Immature natural killer cell (primary cell): ENCODE measurements around the gene TINAGL1. TPM values are rescaled to one million over a fixed set of nuclear protein-coding genes. Genes with fewer than 3 reads are reported as not detected.
A peak's percentile ranks its signal among the peaks of the same experiment; 100 is the strongest.

Experiments
- DNase-seq, 3 donors: peaks; one replicate each; pipeline ENCODE4 v3.0.0; 2022; ENCODE audit warnings: mixed read lengths in 1 of 3
- H3K27ac Mint-ChIP-seq, 6 donors: one replicate each; pipeline ENCODE4 v1.8.0; 2020; ENCODE audit warnings: mixed read lengths in 6 of 6, mild to moderate bottlenecking in 5 of 6, inconsistent platforms in 4 of 6, moderate library complexity in 3 of 6
- H3K27me3 Mint-ChIP-seq, 3 donors: one replicate each; pipeline ENCODE4 v1.8.0; 2020 to 2021; ENCODE audit warnings: low read depth in 3 of 3, mild to moderate bottlenecking in 3 of 3, mixed read lengths in 3 of 3, moderate library complexity in 3 of 3, inconsistent platforms in 1 of 3
- H3K36me3 Mint-ChIP-seq, 3 donors: one replicate each; pipeline ENCODE4 v1.8.0; 2020; ENCODE audit warnings: mixed read lengths in 3 of 3, inconsistent platforms in 2 of 3, mild to moderate bottlenecking in 2 of 3
- H3K4me1 Mint-ChIP-seq, 2 donors: one replicate each; pipeline ENCODE4 v1.8.0; 2020; ENCODE audit warnings: inconsistent platforms in 2 of 2, mild to moderate bottlenecking in 2 of 2, mixed read lengths in 2 of 2, moderate library complexity in 1 of 2
- H3K4me3 Mint-ChIP-seq, 5 donors: one replicate each; pipeline ENCODE4 v1.8.0; 2020; ENCODE audit warnings: mild to moderate bottlenecking in 5 of 5, mixed read lengths in 5 of 5, inconsistent platforms in 3 of 5, moderate library complexity in 3 of 5
- H3K9me3 Mint-ChIP-seq, 6 donors: one replicate each; pipeline ENCODE4 v1.8.0; 2020; ENCODE audit warnings: mild to moderate bottlenecking in 6 of 6, mixed read lengths in 6 of 6, inconsistent platforms in 4 of 6, moderate library complexity in 3 of 6
- polyA plus RNA-seq, 3 donors: library from polyadenylated mRNA; unstranded; fragments of 300-500 nt; fragmentation: Illumina TruSeq; gene quantifications; one replicate each; pipeline ENCODE4 v1.2.3, GENCODE V29; 2021

TINAGL1 gene, protein sequence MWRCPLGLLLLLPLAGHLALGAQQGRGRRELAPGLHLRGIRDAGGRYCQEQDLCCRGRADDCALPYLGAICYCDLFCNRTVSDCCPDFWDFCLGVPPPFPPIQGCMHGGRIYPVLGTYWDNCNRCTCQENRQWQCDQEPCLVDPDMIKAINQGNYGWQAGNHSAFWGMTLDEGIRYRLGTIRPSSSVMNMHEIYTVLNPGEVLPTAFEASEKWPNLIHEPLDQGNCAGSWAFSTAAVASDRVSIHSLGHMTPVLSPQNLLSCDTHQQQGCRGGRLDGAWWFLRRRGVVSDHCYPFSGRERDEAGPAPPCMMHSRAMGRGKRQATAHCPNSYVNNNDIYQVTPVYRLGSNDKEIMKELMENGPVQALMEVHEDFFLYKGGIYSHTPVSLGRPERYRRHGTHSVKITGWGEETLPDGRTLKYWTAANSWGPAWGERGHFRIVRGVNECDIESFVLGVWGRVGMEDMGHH
- not detected for polyA plus RNA-seq

DNA sequence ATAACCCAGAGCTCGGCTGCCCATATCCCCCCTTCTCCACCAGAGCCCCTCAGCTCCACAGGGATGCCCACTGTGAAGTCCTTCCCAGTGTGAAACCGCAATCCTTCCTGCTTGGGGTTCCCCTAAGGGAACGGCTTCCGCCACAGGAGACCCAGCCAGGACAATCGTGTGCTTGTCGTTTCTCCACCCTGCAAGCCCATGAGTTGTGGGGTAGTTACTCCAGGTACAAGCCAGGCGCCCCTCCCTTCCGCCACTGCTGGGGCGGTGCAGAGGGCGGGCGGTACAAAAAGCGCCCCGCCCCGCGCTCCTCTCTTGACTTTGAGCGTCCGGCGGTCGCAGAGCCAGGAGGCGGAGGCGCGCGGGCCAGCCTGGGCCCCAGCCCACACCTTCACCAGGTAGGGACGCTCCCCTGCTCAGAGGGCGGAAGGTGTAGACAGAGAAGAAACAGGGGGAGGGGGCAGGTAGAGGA lies at the start of gene TINAGL1:
Gene TINAGL1 (plus strand): TSS at position 315 of the 469 bp plus-strand sequence. CDS start 634 bp downstream, outside the sequence.
- DNase-seq = no peak
- peaks cover 0 to 2% (median 0%) of the 10 kb centered on the region in 6 donors for H3K9me3 Mint-ChIP-seq
- no peaks in the 10 kb centered on the region for H3K36me3 Mint-ChIP-seq
- H3K27me3 Mint-ChIP-seq = peaks cover 6 to 13% (median 8%) of the 10 kb centered on the region in 3 donors
- H3K27ac Mint-ChIP-seq = no peak within 1 kb of the TSS
- H3K4me3 Mint-ChIP-seq = no peak within 1 kb of the TSS
- H3K4me1 Mint-ChIP-seq = peaks cover 0 to 3% of the 10 kb centered on the region in 2 donors

DNA sequence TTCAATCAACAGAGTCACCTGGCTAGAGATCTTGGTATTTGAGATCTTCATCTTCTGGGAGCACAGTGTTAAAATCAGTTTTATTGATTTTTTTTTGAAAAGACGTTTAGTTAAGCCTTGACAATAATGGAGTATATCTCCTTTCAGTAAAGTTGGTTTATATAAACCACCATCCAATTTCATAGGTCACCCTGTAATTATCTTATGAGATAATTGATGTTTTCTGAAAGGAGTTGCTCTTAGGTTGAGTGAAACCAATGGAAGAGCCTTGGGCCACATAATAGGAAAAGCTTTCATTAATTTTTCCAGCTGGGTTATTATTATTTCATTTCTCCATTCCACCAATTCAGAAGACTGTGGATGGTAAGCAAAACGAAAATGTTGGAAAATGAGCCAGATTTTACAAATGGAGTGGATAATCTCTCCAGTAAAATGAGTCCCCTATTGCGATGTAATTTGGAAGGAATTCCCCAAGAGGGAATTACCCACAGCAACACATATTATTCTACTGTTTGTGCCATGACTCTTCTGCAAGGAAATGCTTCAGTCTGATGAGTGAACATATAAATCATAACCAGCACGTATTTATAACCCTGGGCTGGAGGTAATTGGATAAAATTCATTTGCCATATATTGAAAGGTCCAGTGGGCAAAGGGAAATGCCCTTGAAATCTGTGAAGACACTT lies 46.2 kb upstream of the TINAGL1 start:
- Mint-ChIP-seq H3K9me3 (no peaks in the 10 kb centered on the region), H3K4me3 (no peak overlapping the region), H3K36me3 (no peaks in the 10 kb centered on the region), H3K4me1 (no peaks in the 10 kb centered on the region), H3K27ac (no peak overlapping the region), H3K27me3 (peaks cover 2 to 13% (median 10%) of the 10 kb centered on the region in 3 donors)
- DNase-seq = no peak

DNA sequence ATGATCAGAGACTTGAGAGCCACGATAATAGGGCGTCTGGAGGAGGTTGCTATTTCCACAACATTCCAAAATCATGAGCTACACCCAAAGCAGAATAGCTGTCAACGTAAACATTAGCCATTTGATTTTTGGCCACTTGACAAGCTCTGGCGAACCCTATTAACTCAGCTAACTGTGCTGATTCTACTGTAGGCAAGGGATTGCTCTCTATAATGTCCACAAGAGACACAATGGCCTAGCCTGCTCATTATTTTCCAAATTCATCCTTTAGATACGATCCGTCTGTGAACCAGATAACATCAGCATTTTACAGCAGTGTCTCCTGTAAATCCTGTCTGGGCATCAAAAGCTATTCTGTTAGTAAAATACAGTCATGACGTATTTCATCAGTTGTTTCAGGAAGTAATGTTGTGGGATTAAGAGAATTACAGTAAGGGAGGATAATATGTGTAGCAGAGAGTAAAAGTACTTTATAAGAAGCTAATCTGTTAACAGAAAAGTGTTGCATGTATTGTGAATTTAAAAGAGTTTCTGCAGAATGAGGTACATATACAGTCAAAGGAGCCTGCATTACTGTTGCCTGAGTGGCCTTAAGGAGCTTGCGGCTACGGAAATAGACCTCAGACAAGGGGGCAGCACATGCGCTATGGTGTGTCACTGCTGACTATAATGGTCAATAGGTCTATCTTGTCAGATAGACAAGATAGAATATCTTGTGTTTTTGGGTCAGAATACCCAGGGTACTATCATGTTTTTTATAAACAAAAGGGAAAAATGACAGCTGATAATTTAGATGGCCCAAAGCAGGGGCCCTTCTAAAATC lies 44.9 kb upstream of the TINAGL1 start:
- no peaks in the 10 kb centered on the region for H3K36me3 Mint-ChIP-seq
- peaks cover 7 to 20% (median 10%) of the 10 kb centered on the region in 3 donors for H3K27me3 Mint-ChIP-seq

DNA sequence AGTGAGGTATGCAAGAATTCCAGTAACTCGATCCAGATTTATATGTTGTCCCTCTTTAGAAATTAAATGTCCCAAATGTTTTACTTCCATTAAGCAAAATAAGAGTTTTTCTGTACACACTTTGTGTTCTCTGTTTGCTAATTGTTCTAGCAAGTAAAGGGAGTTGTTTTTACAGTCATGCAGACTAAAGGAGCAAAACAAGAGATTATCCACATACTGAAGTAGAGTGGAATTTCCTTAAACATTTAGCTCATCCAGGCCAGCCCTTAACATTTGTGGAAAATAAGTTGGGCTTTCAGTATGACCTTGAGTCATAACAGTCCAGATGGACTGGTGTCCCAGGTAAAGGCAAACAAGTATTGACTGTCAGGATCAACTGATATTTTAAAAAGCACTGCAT lies 44.1 kb upstream of the TINAGL1 start:
- H3K36me3 Mint-ChIP-seq = no peaks in the 10 kb centered on the region
- H3K4me3 Mint-ChIP-seq = no peak overlapping the region
- DNase-seq = no peak
- peaks cover 10 to 24% (median 12%) of the 10 kb centered on the region in 3 donors for H3K27me3 Mint-ChIP-seq
- H3K4me1 Mint-ChIP-seq = peaks cover 6 to 10% of the 10 kb centered on the region in 2 donors
- H3K9me3 Mint-ChIP-seq = no peaks in the 10 kb centered on the region
- no peak overlapping the region for H3K27ac Mint-ChIP-seq

More for the DNA sequence above, 44.9 kb upstream of the TINAGL1 start:
- no peaks in the 10 kb centered on the region for H3K9me3 Mint-ChIP-seq
- H3K27ac Mint-ChIP-seq = no peak overlapping the region
- H3K4me1 Mint-ChIP-seq = peaks cover 6 to 9% of the 10 kb centered on the region in 2 donors
- DNase-seq = no peak
- no peak overlapping the region for H3K4me3 Mint-ChIP-seq

DNA sequence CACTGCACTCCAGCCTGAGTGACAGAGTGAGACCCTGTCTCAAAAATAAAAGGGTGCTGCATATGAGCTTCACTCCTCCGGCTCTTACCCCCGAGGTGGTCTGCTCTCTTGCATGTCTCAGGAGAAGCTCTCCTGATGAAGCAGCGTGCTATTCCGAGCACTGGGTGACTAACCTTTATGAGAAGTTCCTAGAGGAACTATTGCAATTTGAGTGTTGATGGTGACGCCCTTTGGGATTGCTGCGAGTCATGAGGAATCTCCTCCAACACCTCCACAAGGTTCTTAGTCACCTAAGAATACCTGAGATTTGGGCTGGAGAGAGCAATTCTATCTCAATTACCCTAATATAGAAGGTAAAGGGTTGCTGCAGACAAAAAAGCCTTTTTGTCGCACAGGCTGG lies 40.8 kb upstream of the TINAGL1 start:
- DNase-seq = no peak
- H3K9me3 Mint-ChIP-seq = no peaks in the 10 kb centered on the region
- H3K4me1 Mint-ChIP-seq = peaks cover 6 to 10% of the 10 kb centered on the region in 2 donors
- H3K27me3 Mint-ChIP-seq = peaks cover 9 to 19% (median 12%) of the 10 kb centered on the region in 3 donors
- H3K27ac Mint-ChIP-seq = no peak overlapping the region
- no peaks in the 10 kb centered on the region for H3K36me3 Mint-ChIP-seq
- H3K4me3 Mint-ChIP-seq = peak overlapping the region in 2 of 5 donors; percentile 53 to 70

DNA sequence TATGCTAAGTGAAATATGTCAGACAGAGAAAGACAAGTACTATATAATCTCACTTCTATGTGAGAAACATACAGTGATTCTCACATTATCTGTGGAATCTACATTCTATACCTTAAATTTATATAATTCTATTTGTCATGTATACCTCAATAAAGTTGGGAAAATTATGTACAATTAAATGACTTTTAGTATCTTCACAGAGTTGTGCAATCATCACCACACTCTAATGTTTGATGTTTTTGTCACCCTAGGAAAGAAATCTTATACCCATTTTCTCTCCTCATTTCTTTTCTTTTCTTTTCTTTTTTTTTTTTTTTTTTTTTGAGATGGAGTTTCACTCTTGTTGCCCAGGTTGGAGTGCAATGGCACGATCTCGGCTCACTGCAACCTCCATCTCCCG lies 37.0 kb upstream of the TINAGL1 start:
- H3K4me3 Mint-ChIP-seq = no peak overlapping the region
- no peaks in the 10 kb centered on the region for H3K36me3 Mint-ChIP-seq
- H3K9me3 Mint-ChIP-seq = no peaks in the 10 kb centered on the region
- DNase-seq = no peak
- H3K27ac Mint-ChIP-seq = no peak overlapping the region
- H3K4me1 Mint-ChIP-seq = peaks cover 6 to 10% of the 10 kb centered on the region in 2 donors
- peaks cover 7 to 21% (median 10%) of the 10 kb centered on the region in 3 donors for H3K27me3 Mint-ChIP-seq

DNA sequence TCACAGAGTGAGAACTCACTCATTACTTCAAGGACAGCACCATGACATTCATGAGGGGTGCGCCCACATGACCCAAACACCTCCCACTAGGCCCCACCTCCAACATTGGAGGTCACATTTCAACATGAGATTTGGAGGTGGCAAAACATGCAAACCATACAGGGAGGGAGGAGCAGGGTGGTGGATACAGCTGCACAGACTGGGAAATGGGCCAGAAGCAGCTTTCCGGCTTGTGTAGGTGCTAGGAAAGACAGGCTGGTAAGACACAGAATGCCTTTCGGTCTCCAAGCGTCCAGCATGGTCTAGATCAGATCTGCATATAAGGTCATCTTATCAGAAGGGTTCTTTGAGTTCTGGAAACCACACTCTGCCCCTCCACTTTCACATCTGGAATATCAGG lies 35.1 kb upstream of the TINAGL1 start:
- DNase-seq = no peak
- peaks cover 2 to 3% of the 10 kb centered on the region in 2 donors for H3K4me1 Mint-ChIP-seq
- H3K9me3 Mint-ChIP-seq = no peaks in the 10 kb centered on the region
- H3K27ac Mint-ChIP-seq = no peak overlapping the region
- H3K36me3 Mint-ChIP-seq = no peaks in the 10 kb centered on the region
- peaks cover 5 to 10% (median 9%) of the 10 kb centered on the region in 3 donors for H3K27me3 Mint-ChIP-seq
- H3K4me3 Mint-ChIP-seq = no peak overlapping the region

DNA sequence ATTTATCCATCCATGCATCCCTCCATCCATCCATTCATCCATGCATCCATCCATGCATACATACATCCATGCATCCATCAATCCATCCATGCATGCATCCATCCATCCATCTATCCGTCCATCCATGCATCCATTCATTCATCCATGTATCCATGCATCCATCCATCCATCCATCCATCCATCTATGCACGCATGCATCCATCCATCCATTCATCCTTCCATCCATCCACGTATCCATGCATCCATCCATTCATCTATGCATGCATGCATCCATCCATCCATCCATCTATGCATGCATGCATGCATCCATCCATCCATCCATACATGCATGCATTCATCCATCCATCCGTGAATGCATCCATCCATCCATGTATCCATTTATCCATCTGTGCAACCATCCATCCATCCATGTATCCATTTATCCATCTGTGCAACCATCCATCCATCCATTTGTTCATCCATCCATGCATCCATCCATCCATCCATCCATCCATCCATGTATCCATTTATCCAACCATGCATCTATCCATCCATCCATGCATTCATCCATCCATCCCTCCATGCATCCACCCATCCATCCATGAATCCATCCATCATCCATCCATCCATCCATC lies 30.3 kb upstream of the TINAGL1 start:
- Mint-ChIP-seq H3K9me3 (no peaks in the 10 kb centered on the region), H3K4me3 (no peak overlapping the region)
- no peak for DNase-seq

DNA sequence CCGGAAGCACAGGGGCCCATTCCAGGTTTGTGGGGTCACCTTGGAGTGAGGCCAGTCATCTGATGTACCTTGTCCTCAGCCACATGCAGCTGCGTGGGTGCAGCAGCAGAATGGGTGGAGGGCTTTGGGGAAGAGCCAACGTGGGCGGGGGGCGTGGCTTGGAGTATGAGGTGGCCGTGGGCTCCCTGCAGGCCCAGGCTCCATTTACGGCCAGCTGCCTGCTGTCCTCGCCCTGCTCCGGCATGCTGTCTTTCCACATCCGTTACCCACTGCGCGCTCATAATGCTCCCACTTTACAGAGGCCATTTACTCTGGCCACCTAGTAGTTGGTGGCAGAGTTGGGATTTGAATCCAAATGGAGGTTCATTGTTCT lies 27.8 kb upstream of the TINAGL1 start:
- H3K27ac Mint-ChIP-seq = no peak overlapping the region
- H3K27me3 Mint-ChIP-seq = peaks cover 4 to 9% (median 4%) of the 10 kb centered on the region in 3 donors
- H3K9me3 Mint-ChIP-seq = no peaks in the 10 kb centered on the region
- H3K4me3 Mint-ChIP-seq = no peak overlapping the region
- H3K36me3 Mint-ChIP-seq = no peaks in the 10 kb centered on the region
- peaks cover 5 to 8% of the 10 kb centered on the region in 2 donors for H3K4me1 Mint-ChIP-seq
- DNase-seq = peak in 1 of 3 donors; percentile 5

More for the DNA sequence above, 30.3 kb upstream of the TINAGL1 start:
- peaks cover 8 to 10% (median 9%) of the 10 kb centered on the region in 3 donors for H3K27me3 Mint-ChIP-seq
- no peaks in the 10 kb centered on the region for H3K36me3 Mint-ChIP-seq
- H3K27ac Mint-ChIP-seq = no peak overlapping the region
- H3K4me1 Mint-ChIP-seq = peaks cover 5 to 8% of the 10 kb centered on the region in 2 donors

DNA sequence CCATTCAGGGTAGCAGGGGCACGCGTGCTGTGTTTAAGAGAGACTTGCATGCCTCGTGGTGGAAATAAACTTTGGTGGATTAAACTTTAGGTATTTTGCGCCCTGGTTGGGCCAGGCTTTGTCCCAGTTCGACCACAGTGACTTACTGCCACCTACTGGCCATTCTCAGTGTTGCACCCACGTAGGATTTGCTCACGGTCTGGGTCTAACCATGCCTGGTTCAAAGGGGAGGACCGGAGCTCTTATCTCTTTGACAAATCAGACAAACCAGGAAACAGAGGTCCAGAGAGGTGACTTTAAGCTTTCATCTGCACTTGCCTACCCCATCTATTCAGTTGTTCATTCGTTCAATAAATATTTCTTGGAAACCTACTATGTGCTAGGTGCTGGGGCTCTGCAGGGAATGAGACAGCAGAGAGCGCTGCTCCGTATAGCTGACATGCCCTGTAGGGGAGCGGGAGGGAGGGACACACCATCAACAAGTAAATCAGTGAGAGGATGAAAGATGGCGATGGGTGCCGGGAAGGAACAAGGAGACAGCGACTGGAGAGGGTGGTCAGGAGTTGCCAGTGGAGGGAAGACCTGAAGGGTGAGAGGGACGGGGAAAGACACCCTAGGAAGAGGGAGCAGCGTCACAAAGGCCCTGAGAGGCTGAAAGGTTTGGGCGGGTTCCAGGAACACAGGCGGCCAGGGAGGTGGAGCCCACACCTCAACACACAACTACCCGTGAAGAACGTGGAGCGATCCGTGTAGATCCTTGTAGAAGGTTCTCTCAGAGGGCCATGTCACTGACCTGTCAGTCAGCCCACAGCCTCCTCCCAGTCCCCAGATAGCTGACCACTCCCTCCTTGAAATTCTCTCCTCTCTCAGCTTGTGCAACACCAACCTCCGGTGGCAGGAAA lies 27.2 kb upstream of the TINAGL1 start:
- peak; percentile 67 to 79 (median 72) for DNase-seq

DNA sequence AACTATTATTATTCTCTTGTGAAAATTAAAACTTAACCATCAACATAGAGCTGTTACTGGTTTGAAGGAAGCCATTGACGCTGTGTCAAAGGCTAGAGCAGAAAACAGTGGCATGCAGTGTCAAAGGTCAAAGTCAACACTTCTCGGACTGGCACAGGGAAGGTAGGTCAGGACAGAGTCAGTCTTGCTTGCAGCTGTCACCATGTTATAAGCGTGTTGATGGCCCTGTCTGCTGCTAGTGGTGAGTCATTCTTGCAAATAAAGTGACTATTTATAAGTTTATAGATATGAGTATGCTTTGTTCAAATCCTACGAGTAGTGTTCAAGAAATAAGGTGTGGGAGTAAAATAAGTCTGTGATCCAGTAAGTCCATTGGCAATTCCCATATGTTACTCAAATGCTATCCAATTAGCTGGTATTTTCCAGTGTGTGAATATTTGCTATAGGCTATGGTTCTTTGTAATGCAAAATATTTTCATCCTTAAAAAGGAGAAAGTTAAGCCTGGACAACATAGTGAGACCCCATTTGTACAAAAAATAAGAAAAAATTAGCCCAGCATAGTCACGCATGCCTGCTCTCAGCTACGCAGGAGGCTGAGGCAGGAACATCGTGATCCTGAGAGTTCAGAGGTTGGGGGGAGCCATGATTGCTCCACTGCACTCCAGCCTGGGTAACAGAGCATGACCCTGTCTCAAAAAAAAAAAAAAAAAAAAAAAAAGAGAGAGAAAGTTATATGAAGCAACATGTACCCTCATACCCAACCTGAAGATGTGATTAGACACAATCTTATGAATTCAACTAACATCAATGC lies 26.3 kb upstream of the TINAGL1 start:
- Mint-ChIP-seq H3K4me3 (no peak overlapping the region), H3K4me1 (peaks cover 5 to 8% of the 10 kb centered on the region in 2 donors), H3K27me3 (peaks cover 3 to 9% (median 8%) of the 10 kb centered on the region in 3 donors), H3K9me3 (no peaks in the 10 kb centered on the region), H3K36me3 (no peaks in the 10 kb centered on the region), H3K27ac (no peak overlapping the region)
- no peak for DNase-seq

More for the DNA sequence above, 27.2 kb upstream of the TINAGL1 start:
- Mint-ChIP-seq H3K4me1 (peaks cover 5 to 8% of the 10 kb centered on the region in 2 donors), H3K27me3 (peaks cover 4 to 9% (median 8%) of the 10 kb centered on the region in 3 donors), H3K9me3 (no peaks in the 10 kb centered on the region), H3K4me3 (peak overlapping the region in 3 of 5 donors; percentile 26 to 42 (median 40)), H3K27ac (no peak overlapping the region), H3K36me3 (no peaks in the 10 kb centered on the region)
